ENCODE measurements around the gene DENND11. TPM values are rescaled to one million over a fixed set of nuclear protein-coding genes. Genes with fewer than 3 reads are reported as not detected.

The DENND11 gene
- total RNA-seq, 1 donor from 2014 or later = 8.5 TPM

DNA sequence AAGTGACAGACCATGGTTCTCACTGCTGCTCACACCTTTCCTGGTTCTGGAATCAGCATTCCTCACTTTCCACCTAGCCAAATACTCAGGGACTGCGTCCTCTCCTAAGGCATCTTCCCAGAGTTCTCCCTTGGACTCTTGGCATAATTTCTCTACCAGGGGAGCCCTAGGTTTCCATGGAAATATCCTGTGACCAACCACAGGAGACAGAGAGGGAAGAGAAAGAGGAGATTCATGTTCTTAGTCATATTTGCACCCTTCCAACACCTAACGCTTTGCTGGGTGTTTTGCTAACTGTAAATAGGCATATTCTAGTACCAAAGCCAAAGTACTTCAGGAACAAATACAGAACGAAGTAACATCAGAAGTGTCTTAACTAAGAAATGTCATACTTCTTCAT, 28.6 kb downstream of the DENND11 start:
- Histone ChIP-seq H3K27me3 (ENCODE audit: low read depth) (no peaks in the 10 kb centered on the region), H3K36me3 (peaks cover 39% of the 10 kb centered on the region), H3K4me3 (no peak overlapping the region), H3K9me3 (replicated peaks) (peaks cover 4% of the 10 kb centered on the region), H3K27ac (replicated peaks) (peak overlapping the region; percentile 81), H3K4me1 (peaks cover 23% of the 10 kb centered on the region)
- DNase-seq = no peak
- intact Hi-C loops (cut with micrococcal nuclease) = no loop called here
- TF ChIP-seq, protein P1, sequence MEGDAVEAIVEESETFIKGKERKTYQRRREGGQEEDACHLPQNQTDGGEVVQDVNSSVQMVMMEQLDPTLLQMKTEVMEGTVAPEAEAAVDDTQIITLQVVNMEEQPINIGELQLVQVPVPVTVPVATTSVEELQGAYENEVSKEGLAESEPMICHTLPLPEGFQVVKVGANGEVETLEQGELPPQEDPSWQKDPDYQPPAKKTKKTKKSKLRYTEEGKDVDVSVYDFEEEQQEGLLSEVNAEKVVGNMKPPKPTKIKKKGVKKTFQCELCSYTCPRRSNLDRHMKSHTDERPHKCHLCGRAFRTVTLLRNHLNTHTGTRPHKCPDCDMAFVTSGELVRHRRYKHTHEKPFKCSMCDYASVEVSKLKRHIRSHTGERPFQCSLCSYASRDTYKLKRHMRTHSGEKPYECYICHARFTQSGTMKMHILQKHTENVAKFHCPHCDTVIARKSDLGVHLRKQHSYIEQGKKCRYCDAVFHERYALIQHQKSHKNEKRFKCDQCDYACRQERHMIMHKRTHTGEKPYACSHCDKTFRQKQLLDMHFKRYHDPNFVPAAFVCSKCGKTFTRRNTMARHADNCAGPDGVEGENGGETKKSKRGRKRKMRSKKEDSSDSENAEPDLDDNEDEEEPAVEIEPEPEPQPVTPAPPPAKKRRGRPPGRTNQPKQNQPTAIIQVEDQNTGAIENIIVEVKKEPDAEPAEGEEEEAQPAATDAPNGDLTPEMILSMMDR (IDR thresholded peaks at IDR 0.05; ENCODE audit: borderline replicate concordance) = no peak

DNA sequence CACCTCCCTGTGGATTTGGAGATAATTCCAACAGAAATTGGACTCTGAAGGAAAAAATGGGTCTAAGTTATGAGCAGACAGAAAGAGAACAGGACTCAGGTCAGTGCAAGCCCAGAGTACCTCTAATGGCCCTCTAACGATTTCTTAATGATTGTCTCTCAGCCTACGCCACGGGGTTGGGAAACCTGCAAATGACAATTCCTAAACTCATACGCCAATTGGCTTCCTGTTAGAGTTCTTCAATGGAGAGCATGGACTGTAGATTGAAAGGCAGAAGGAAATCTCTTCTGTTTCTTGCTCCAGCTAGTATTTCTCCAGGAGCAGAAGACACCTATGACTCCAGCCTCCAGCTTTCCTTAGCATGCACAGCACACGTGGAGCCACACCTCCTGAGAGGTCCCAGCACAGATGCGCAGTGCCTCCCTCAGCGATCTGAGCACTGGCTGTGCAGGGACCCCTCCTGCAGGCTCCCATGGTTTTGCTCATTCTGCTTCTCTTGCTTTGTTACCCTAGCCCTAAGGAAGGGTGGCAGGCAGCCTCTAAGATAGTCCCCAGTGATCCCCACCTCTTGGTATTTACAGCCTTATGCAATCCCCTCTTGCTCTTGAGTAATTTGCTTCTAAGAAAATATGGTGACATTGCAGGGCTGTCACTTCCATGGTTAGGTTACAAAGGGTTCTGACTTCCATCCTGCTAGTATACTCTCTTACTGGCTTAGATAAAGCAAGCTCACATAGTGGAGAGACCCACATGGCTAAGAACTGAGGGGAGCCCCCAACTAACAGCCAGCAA, 30.1 kb downstream of the DENND11 start:
- peaks cover 23% of the 10 kb centered on the region for H3K4me1 ChIP-seq
- peaks cover 4% of the 10 kb centered on the region for H3K9me3 ChIP-seq (replicated peaks)
- peaks cover 31% of the 10 kb centered on the region for H3K36me3 ChIP-seq
- DNase-seq = no peak
- no peak overlapping the region for H3K27ac ChIP-seq (replicated peaks)
- H3K27me3 ChIP-seq (ENCODE audit: low read depth) = no peaks in the 10 kb centered on the region
- TF ChIP-seq, protein P1 (IDR thresholded peaks at IDR 0.05; ENCODE audit: borderline replicate concordance) = no peak
- intact Hi-C loops (cut with micrococcal nuclease) = no loop called here
- H3K4me3 ChIP-seq = no peak overlapping the region

DNA sequence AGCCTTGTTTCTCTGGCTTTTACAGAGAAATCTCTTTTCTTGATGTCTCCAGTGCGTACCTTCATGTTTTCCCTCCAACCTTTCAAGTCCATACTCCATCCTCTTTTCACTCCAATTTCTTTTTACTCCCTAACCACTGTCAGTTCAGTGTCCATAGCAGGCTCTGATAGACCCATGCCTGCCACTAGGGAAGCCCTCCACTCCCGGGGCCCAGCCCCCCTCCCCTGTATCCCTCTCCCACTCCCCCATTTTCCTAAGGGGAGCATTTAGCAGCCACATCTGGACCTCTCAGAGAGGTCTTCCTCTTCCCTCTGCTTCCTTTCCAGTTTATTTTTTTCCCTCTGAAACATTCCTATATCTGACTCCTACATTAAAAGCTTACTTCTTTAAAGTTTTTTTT, 33.1 kb downstream of the DENND11 start:
- Histone ChIP-seq H3K4me3 (no peak overlapping the region), H3K27me3 (ENCODE audit: low read depth) (no peaks in the 10 kb centered on the region), H3K27ac (replicated peaks) (no peak overlapping the region), H3K9me3 (replicated peaks) (peaks cover 4% of the 10 kb centered on the region), H3K36me3 (peaks cover 54% of the 10 kb centered on the region), H3K4me1 (peaks cover 9% of the 10 kb centered on the region)
- intact Hi-C loops (cut with micrococcal nuclease) = no loop called here
- TF ChIP-seq, protein P1 (IDR thresholded peaks at IDR 0.05; ENCODE audit: borderline replicate concordance) = no peak
- no peak for DNase-seq

DNA sequence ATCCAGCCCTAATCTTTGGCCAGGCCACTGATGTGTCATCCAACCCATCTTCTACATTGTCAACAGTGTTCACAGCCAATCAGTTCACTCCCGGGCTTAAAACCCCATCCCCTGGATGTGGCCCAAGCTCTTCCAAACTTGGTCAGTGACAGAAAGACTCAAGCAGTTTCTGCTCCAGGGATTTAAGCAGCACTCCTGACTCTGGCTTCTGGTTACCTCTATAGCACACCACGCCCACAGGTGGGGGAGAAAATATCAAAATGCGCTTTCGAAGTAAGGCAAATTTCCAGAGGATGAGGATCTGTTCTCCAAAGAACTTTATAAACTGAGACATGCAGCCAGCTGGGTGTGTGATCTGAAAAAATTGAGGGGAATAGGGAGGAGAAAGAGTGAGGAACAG, 35.9 kb downstream of the DENND11 start:
- H3K36me3 ChIP-seq = peaks cover 57% of the 10 kb centered on the region
- no peaks in the 10 kb centered on the region for H3K9me3 ChIP-seq (replicated peaks)
- TF ChIP-seq, protein P1 (IDR thresholded peaks at IDR 0.05; ENCODE audit: borderline replicate concordance) = no peak
- no peaks in the 10 kb centered on the region for H3K27me3 ChIP-seq (ENCODE audit: low read depth)
- H3K27ac ChIP-seq (replicated peaks) = no peak overlapping the region
- H3K4me3 ChIP-seq = no peak overlapping the region
- H3K4me1 ChIP-seq = peaks cover 11% of the 10 kb centered on the region
- intact Hi-C loops (cut with micrococcal nuclease) = no loop called here
- no peak for DNase-seq

DNA sequence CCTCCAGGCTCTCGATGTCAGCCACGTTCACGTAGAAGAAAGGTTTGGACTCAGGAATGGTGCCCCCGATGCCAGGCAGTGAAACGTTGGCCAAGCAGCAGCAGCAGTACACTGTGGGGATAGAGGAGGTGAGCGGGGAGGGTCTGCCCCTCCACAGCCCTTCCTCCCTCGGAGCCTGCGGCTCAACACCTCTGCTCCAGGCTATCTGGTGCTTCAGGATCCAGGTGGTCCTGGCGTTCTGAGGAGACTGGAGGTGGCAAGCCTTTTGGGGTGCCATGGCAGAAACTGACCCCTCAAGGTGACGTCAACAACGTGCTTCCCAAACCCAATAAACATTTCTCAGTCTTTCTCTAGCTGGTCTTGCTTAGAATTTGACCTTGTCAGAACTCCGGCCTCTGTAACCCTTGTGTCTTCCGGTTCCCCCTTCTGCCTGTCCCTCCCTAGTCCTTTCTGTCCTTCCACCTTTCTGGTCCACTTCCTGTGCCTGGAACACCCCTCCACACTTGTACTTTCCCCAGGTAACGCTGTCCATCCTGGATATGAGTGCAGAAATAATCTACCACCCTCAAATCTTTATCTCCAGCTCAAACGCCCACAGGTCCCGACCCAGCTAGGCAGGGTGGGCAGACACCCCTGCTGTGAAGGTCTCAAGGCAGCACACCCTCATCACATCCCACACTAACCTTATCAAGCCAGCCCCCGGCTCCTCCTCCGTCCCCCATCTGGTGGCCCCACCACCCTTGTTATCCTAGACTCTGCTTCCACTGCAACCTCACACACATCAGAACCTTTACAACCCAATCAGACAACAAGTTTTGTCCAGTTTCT, 36.5 kb downstream of the DENND11 start:
- no peak overlapping the region for H3K27ac ChIP-seq (replicated peaks)
- H3K27me3 ChIP-seq (ENCODE audit: low read depth) = no peaks in the 10 kb centered on the region
- intact Hi-C loops (cut with micrococcal nuclease) = no loop called here
- TF ChIP-seq, protein P1 (IDR thresholded peaks at IDR 0.05; ENCODE audit: borderline replicate concordance) = no peak
- peaks cover 11% of the 10 kb centered on the region for H3K4me1 ChIP-seq
- no peak for DNase-seq
- H3K4me3 ChIP-seq = no peak overlapping the region
- peaks cover 57% of the 10 kb centered on the region for H3K36me3 ChIP-seq
- no peaks in the 10 kb centered on the region for H3K9me3 ChIP-seq (replicated peaks)
